Astrocyte (in vitro differentiated cells and primary cell): Measurements from ENCODE around the gene CCDC187. TPM values are rescaled to one million over a fixed set of nuclear protein-coding genes. Genes with fewer than 3 reads are reported as not detected.

ENCODE experiments used
- DNase-seq: peaks from one replicate; pipeline ENCODE4 v3.0.0-alpha.2; 2010; ENCODE audit warnings: low read depth
- FAIRE-seq: peaks from 2 replicates; lab custom pipeline; 2011; peaks lifted over from hg19 to GRCh38; lab: Jason Lieb, UNC
- H2AFZ ChIP-seq: 2 replicates; pipeline ENCODE4 v1.6.0; 2012; ENCODE audit warnings: low read depth, low read length, inconsistent platforms
- H3K27ac ChIP-seq: 2 replicates; pipeline ENCODE4 v1.5.1; 2011; ENCODE audit warnings: low read depth, low read length, inconsistent platforms
- H3K27me3 ChIP-seq: 2 replicates; pipeline ENCODE4 v1.6.0; 2011; ENCODE audit warnings: low read length, inconsistent platforms; ENCODE audit not compliant: insufficient read depth
- H3K36me3 ChIP-seq: 2 replicates; pipeline ENCODE4 v1.5.1; 2011; ENCODE audit warnings: low read length, inconsistent platforms; ENCODE audit not compliant: insufficient read depth
- H3K4me1 ChIP-seq: 2 replicates; pipeline ENCODE4 v1.5.1; 2011; ENCODE audit warnings: low read length, inconsistent platforms; ENCODE audit not compliant: insufficient read depth
- H3K4me2 ChIP-seq: 2 replicates; pipeline ENCODE4 v1.6.0; 2012; ENCODE audit warnings: low read length, inconsistent platforms
- H3K4me3 ChIP-seq: 2 replicates; pipeline ENCODE4 v1.5.1; 2011; ENCODE audit warnings: low read depth, mild to moderate bottlenecking, low read length, inconsistent platforms; ENCODE audit not compliant: insufficient read depth
- H3K79me2 ChIP-seq: 2 replicates; pipeline ENCODE4 v1.6.0; 2012; ENCODE audit warnings: mild to moderate bottlenecking, low read length, inconsistent platforms; ENCODE audit not compliant: insufficient read depth
- H3K9ac ChIP-seq: 2 replicates; pipeline ENCODE4 v1.6.0; 2012; ENCODE audit warnings: mild to moderate bottlenecking, low read length, inconsistent platforms
- H3K9me3 ChIP-seq: 2 replicates; pipeline ENCODE4 v1.5.1; 2012; ENCODE audit warnings: low read depth, mild to moderate bottlenecking, low read length, inconsistent platforms; ENCODE audit not compliant: insufficient read depth
- H4K20me1 ChIP-seq: 2 replicates; pipeline ENCODE4 v1.6.0; 2012; ENCODE audit warnings: low read length, inconsistent platforms; ENCODE audit not compliant: insufficient read depth
- H3K27ac Mint-ChIP-seq: one replicate; pipeline ENCODE4 v1.8.0; 2021; ENCODE audit warnings: mild to moderate bottlenecking, mixed read lengths; ENCODE audit not compliant: unreplicated experiment
- H3K27me3 Mint-ChIP-seq: one replicate; pipeline ENCODE4 v1.8.0; 2021; ENCODE audit warnings: low read depth, mixed read lengths; ENCODE audit not compliant: unreplicated experiment
- H3K36me3 Mint-ChIP-seq: one replicate; pipeline ENCODE4 v1.8.0; 2021; ENCODE audit warnings: low read depth, mixed read lengths; ENCODE audit not compliant: unreplicated experiment
- H3K4me1 Mint-ChIP-seq: one replicate; pipeline ENCODE4 v1.8.0; 2021; ENCODE audit warnings: low read depth, mixed read lengths; ENCODE audit not compliant: unreplicated experiment
- H3K4me3 Mint-ChIP-seq: one replicate; pipeline ENCODE4 v1.8.0; 2021; ENCODE audit warnings: mild to moderate bottlenecking, moderate library complexity, mixed read lengths; ENCODE audit not compliant: unreplicated experiment
- H3K9me3 Mint-ChIP-seq: one replicate; pipeline ENCODE4 v1.8.0; 2021; ENCODE audit warnings: mild to moderate bottlenecking, mixed read lengths; ENCODE audit not compliant: unreplicated experiment
- EZH2 ChIP-seq: IDR thresholded peaks from 2 replicates; pipeline ENCODE4 v1.6.1; 2012; ENCODE audit warnings: mild to moderate bottlenecking, low read length, inconsistent platforms; ENCODE audit not compliant: insufficient read depth
- total RNA-seq: library from RNA; stranded (reverse); gene quantifications from 2 replicates; pipeline ENCODE4 v1.2.1, GENCODE V29; 2021
- TF ChIP-seq, protein P1 (sequence below): IDR thresholded peaks from 2 replicates; pipeline ENCODE4 v1.5.1; 2011; ENCODE audit warnings: low read depth, mild to moderate bottlenecking, inconsistent platforms, low read length, moderate library complexity; ENCODE audit not compliant: insufficient read depth

The CCDC187 gene
- total RNA-seq, 1 donor from 2014 or later, result 0.09 TPM

DNA sequence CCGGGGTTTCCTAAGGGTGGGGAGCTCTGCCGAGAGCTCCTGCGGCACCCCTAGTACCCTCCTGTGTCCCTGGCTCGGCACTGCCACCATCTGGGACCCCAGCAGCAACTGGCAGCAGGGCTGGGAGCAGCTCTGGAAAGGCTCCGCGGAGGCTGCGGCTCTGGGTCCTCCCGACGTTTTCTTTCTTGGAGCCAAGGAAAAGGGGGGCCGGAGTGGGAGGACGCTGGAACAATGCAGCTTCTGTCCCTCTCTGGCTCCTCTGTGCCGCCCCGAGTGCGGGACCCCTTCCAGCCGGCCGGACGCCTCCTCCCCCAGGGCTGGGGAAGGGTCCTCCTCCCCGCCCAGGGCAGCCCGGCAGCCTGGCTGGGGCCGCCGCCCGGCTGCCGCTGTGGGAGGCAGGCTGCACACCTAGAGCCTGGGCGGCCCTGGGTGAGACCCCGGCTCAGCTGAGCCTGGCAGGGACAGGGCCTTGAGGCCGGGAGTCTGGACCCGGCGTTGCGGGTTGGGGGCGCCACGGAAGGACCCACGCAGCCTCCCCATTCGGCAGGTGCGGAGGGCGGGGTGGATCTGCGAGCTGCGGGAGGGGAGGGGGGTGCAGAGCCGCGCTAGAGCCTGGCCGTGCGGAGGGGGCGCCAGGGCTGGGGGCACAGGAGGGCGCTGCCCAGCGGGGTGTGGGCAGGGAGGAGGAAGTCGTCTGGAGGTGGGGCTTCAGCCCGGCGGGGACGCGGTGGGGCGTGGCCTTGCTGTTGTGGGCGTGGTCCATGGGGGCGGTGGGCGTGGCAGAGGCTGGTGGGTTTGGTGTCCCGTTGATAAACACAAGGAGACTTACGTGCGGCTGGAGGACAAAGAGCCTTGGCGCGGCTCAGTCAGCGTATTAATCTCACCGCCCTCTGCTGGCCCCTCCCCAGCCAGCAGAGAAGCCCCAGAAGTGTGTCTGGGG, 38.6 kb upstream of the CCDC187 start:
- Histone ChIP-seq H3K9me3 (no peaks in the 10 kb centered on the region), H3K4me3 (no peak overlapping the region), H3K79me2 (no peaks in the 10 kb centered on the region), H3K9ac (no peak overlapping the region), H3K36me3 (peaks cover 2% of the 10 kb centered on the region), H3K27ac (no peak overlapping the region), H3K27me3 (no peaks in the 10 kb centered on the region), H2AFZ (no peak overlapping the region), H3K4me2 (peak overlapping the region; percentile 70), H3K4me1 (peaks cover 16% of the 10 kb centered on the region), H4K20me1 (peaks cover 69% of the 10 kb centered on the region)
- DNase-seq, result peak; percentile 48
- H3K27ac Mint-ChIP-seq, result no peak overlapping the region
- H3K9me3 Mint-ChIP-seq, result no peaks in the 10 kb centered on the region
- no peak for FAIRE-seq
- peaks cover 5% of the 10 kb centered on the region for H3K36me3 Mint-ChIP-seq
- H3K4me3 Mint-ChIP-seq, result peak overlapping the region; percentile 70
- H3K4me1 Mint-ChIP-seq, result peaks cover 2% of the 10 kb centered on the region
- no peaks in the 10 kb centered on the region for H3K27me3 Mint-ChIP-seq
- TF ChIP-seq EZH2, result no peak
- TF ChIP-seq, protein P1, sequence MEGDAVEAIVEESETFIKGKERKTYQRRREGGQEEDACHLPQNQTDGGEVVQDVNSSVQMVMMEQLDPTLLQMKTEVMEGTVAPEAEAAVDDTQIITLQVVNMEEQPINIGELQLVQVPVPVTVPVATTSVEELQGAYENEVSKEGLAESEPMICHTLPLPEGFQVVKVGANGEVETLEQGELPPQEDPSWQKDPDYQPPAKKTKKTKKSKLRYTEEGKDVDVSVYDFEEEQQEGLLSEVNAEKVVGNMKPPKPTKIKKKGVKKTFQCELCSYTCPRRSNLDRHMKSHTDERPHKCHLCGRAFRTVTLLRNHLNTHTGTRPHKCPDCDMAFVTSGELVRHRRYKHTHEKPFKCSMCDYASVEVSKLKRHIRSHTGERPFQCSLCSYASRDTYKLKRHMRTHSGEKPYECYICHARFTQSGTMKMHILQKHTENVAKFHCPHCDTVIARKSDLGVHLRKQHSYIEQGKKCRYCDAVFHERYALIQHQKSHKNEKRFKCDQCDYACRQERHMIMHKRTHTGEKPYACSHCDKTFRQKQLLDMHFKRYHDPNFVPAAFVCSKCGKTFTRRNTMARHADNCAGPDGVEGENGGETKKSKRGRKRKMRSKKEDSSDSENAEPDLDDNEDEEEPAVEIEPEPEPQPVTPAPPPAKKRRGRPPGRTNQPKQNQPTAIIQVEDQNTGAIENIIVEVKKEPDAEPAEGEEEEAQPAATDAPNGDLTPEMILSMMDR, result no peak

DNA sequence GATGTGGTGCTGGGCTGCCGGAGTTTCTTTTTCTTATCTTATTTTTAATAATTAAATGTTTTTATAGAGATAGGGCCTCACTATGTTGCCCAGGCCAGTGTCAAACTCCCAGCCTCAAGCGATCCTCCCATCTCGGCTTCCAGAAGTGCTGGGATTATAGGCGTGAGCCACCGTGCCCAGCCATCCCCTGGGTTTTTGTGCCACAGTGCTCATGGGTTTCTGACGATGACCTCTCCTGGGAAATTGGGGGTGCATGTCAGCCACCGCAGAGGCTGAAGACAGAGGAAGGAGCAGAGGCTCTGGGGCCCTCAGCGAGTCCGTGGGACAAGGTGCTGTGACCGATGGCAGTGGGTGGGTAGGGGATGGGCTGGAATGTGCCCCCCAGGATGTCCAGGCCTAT, 37.9 kb upstream of the CCDC187 start:
- H3K4me2 ChIP-seq, result no peak overlapping the region
- H3K9ac ChIP-seq, result no peak overlapping the region
- no peaks in the 10 kb centered on the region for H3K79me2 ChIP-seq
- no peaks in the 10 kb centered on the region for H3K9me3 ChIP-seq
- no peak for FAIRE-seq
- no peak overlapping the region for H3K27ac ChIP-seq
- no peak overlapping the region for H3K4me3 ChIP-seq
- peaks cover 17% of the 10 kb centered on the region for H3K4me1 ChIP-seq
- Mint-ChIP-seq H3K36me3 (peaks cover 5% of the 10 kb centered on the region), H3K4me3 (no peak overlapping the region), H3K27me3 (no peaks in the 10 kb centered on the region), H3K27ac (no peak overlapping the region), H3K9me3 (no peaks in the 10 kb centered on the region), H3K4me1 (peaks cover 2% of the 10 kb centered on the region)
- no peaks in the 10 kb centered on the region for H3K27me3 ChIP-seq
- no peak overlapping the region for H2AFZ ChIP-seq
- no peak for DNase-seq
- peaks cover 2% of the 10 kb centered on the region for H3K36me3 ChIP-seq
- TF ChIP-seq, protein P1, result no peak
- no peak for TF ChIP-seq EZH2
- H4K20me1 ChIP-seq, result peaks cover 70% of the 10 kb centered on the region
